ENCODE measurements around the gene GNG12. TPM values are rescaled to one million over a fixed set of nuclear protein-coding genes. Genes with fewer than 3 reads are reported as not detected.

Gene GNG12
- total RNA-seq, 1 experiment from 2014 or later = 23.7 TPM

GRCh38 chr1:67700220-67700619 is 133.0 kb downstream of the GNG12 start (continued):
- TF ChIP-seq NFYB (CRISPR knock-in tag; conservative IDR thresholded peaks at IDR 0.05; ENCODE audit: low read depth) = no peak

- peaks cover 4% of the 10 kb centered on the region; the same call in 1 of the 2 replicates for H3K9me3 Mint-ChIP-seq
- no peaks in the 10 kb centered on the region for H3K27me3 Mint-ChIP-seq (ENCODE audit: low read depth)
- H3K4me3 Mint-ChIP-seq = no peak overlapping the region
- H3K36me3 Mint-ChIP-seq = no peaks in the 10 kb centered on the region
- ATAC-seq (no peak), DNase-seq (ENCODE audit: low spot score) (no peak)
- no peak for TF ChIP-seq TP53 (CRISPR knock-in tag; IDR thresholded peaks at IDR 0.05)
- no peak for TF ChIP-seq ATF1 (CRISPR knock-in tag; IDR thresholded peaks at IDR 0.05)
- no peak for TF ChIP-seq ERG (CRISPR knock-in tag; IDR thresholded peaks at IDR 0.05)
- TF ChIP-seq E2F5 (CRISPR knock-in tag; IDR thresholded peaks at IDR 0.05) = no peak
- TF ChIP-seq ZNF263 (CRISPR knock-in tag; IDR thresholded peaks at IDR 0.05; ENCODE audit: low read depth) = no peak
- no peak for TF ChIP-seq ATF3 (CRISPR knock-in tag; conservative IDR thresholded peaks at IDR 0.05)
- no peak for TF ChIP-seq NFE2L1 (CRISPR knock-in tag; IDR thresholded peaks at IDR 0.05)
- TF ChIP-seq TEAD1 (CRISPR knock-in tag; IDR thresholded peaks at IDR 0.05) = no peak
- TF ChIP-seq HMGA2 (CRISPR knock-in tag; IDR thresholded peaks at IDR 0.05) = no peak
- no peak for TF ChIP-seq KAT7 (CRISPR knock-in tag; IDR thresholded peaks at IDR 0.05; ENCODE audit: borderline replicate concordance)
- TF ChIP-seq ZNF423 (CRISPR knock-in tag; IDR thresholded peaks at IDR 0.05) = no peak
- no peak for TF ChIP-seq JAZF1 (CRISPR knock-in tag; IDR thresholded peaks at IDR 0.05)
- no peak for TF ChIP-seq PRRX2 (CRISPR knock-in tag; IDR thresholded peaks at IDR 0.05)
- TF ChIP-seq USF1 (CRISPR knock-in tag; IDR thresholded peaks at IDR 0.05) = no peak
- TF ChIP-seq ZNF425 (CRISPR knock-in tag; conservative IDR thresholded peaks at IDR 0.05) = no peak
- TF ChIP-seq CREM (CRISPR knock-in tag; IDR thresholded peaks at IDR 0.05) = no peak
- no peak for TF ChIP-seq RORB (CRISPR knock-in tag; IDR thresholded peaks at IDR 0.05)
- TF ChIP-seq NR1H2 (CRISPR knock-in tag; IDR thresholded peaks at IDR 0.05) = no peak
- no peak for TF ChIP-seq ZNF317 (CRISPR knock-in tag; IDR thresholded peaks at IDR 0.05; ENCODE audit: borderline replicate concordance, low read depth)
- no peak for TF ChIP-seq ZNF219 (CRISPR knock-in tag; IDR thresholded peaks at IDR 0.05; ENCODE audit: borderline replicate concordance)
- ChIA-PET CTCF (no interaction called here), POLR2A (no interaction called here)
- H3K27ac Mint-ChIP-seq = no peak overlapping the region
- peaks cover 18% of the 10 kb centered on the region for H3K4me1 Mint-ChIP-seq
These were observed 136.6 kb downstream of the GNG12 start for GRCh38 chr1:67696708-67697107.

GRCh38 chr1:67695963-67696362 is 137.3 kb downstream of the GNG12 start:
- Mint-ChIP-seq H3K4me3 (no peak overlapping the region), H3K27me3 (ENCODE audit: low read depth) (no peaks in the 10 kb centered on the region), H3K36me3 (no peaks in the 10 kb centered on the region), H3K27ac (no peak overlapping the region), H3K4me1 (peaks cover 12% of the 10 kb centered on the region), H3K9me3 (peaks cover 4% of the 10 kb centered on the region; the same call in 1 of the 2 replicates)
- ChIA-PET POLR2A (no interaction called here), CTCF (no interaction called here)
- ATAC-seq (no peak), DNase-seq (ENCODE audit: low spot score) (no peak)
- no peak for TF ChIP-seq EMX1 (CRISPR knock-in tag; IDR thresholded peaks at IDR 0.05)
- TF ChIP-seq NFE2L1 (CRISPR knock-in tag; IDR thresholded peaks at IDR 0.05) = no peak
- TF ChIP-seq PREB (CRISPR knock-in tag; IDR thresholded peaks at IDR 0.05; ENCODE audit: borderline replicate concordance) = no peak
- TF ChIP-seq ZBTB21 (CRISPR knock-in tag; IDR thresholded peaks at IDR 0.05; ENCODE audit: borderline replicate concordance) = no peak
- TF ChIP-seq ATF6 (CRISPR knock-in tag; IDR thresholded peaks at IDR 0.05) = no peak
- no peak for TF ChIP-seq GABPB1 (CRISPR knock-in tag; IDR thresholded peaks at IDR 0.05)
- no peak for TF ChIP-seq KAT7 (CRISPR knock-in tag; IDR thresholded peaks at IDR 0.05; ENCODE audit: borderline replicate concordance)
- TF ChIP-seq SOX15 (CRISPR knock-in tag; IDR thresholded peaks at IDR 0.05) = no peak
- TF ChIP-seq SMAD3 (CRISPR knock-in tag; IDR thresholded peaks at IDR 0.05; ENCODE audit: borderline replicate concordance) = no peak
